Thoracic aorta (tissue), 2 donors: ENCODE data around the gene SPSB4. TPM values are rescaled to one million over a fixed set of nuclear protein-coding genes. Genes with fewer than 3 reads are reported as not detected.
"Not testable (repeated sequence)": the region's sequence is repeated elsewhere in the genome, so short reads cannot be mapped to it uniquely, and the experiment has no call there.

Experiments used
- ATAC-seq: fragments of 150-250 bp; one replicate; pipeline ENCODE4 v1.8.0; 2017; ENCODE audit warnings: low read depth; ENCODE audit not compliant: insufficient number of reproducible peaks, low FRiP score
- DNase-seq: peaks from one replicate; pipeline ENCODE4 v3.0.0-alpha.2; 2020; ENCODE audit warnings: low spot score
- H3K27ac ChIP-seq, 2 donors: fragments of 200-600 bp; sonication (generic); 1 replicate in 1 of 2; 2 replicates in 1 of 2; pipeline ENCODE4 v1.5.1; 2016; ENCODE audit warnings: mild to moderate bottlenecking in 2 of 2, moderate library complexity in 2 of 2
- H3K27me3 ChIP-seq: fragments of 200-600 bp; sonication (generic); replicated peaks from 2 replicates; pipeline ENCODE4 v1.6.0; 2016; ENCODE audit warnings: mild to moderate bottlenecking; ENCODE audit not compliant: insufficient read depth
- H3K36me3 ChIP-seq: fragments of 200-600 bp; sonication (generic); one replicate; pipeline ENCODE4 v1.5.1; 2016
- H3K4me1 ChIP-seq, 2 donors: fragments of 200-600 bp; sonication (generic); 1 replicate in 1 of 2; 2 replicates in 1 of 2; pipeline versions ENCODE4 v1.5.1 to v1.6.0; 2016; ENCODE audit warnings: low read depth in 2 of 2, mild to moderate bottlenecking in 1 of 2; ENCODE audit not compliant: control insufficient read depth in 1 of 2
- H3K4me3 ChIP-seq: fragments of 200-600 bp; sonication (generic); 2 replicates; pipeline ENCODE4 v1.5.1; 2016; ENCODE audit warnings: mild to moderate bottlenecking
- H3K9me3 ChIP-seq: fragments of 200-600 bp; sonication (generic); 2 replicates; pipeline ENCODE4 v1.5.1; 2016
- total RNA-seq, 2 donors: library from RNA; depleted of rRNA; stranded (reverse); fragments of >200 nt; gene quantifications; one replicate each; pipeline versions ENCODE4 v1.1.0 to v1.2.3, GENCODE V29; 2016
- TF ChIP-seq, protein P1 (sequence below): fragments of 200-600 bp; sonication (generic); IDR thresholded peaks from one replicate; pipeline ENCODE4 v1.5.1; 2019; ENCODE audit warnings: antibody characterized with exemption

Gene SPSB4
- total RNA-seq, 2 donors from 2014 or later = 0.41 to 1.1 TPM

DNA sequence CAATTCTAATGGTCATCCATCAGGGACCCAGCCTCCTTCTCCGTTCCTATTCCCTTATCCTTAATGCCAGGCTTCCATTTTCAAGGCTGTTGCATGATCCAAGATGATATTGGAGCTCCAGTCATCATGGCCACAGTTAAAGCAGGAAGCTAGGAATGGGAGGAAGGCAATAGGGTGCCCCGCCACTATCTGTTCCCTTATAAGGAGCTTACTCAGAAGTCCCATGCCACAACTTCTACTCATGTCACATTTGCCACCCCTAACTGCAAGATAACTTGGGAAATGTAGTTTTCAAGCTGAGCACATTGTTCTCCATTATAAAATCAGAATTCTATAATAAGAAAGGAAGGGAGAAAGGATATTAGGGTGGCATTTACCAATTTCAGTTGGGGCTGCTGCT, 38.6 kb upstream of the SPSB4 start:
- no peak overlapping the region for H3K4me3 ChIP-seq
- H3K27ac ChIP-seq = no peak overlapping the region
- H3K27me3 ChIP-seq = no peaks in the 10 kb centered on the region
- no peak for ATAC-seq
- H3K4me1 ChIP-seq = no peaks in the 10 kb centered on the region
- TF ChIP-seq, protein P1, sequence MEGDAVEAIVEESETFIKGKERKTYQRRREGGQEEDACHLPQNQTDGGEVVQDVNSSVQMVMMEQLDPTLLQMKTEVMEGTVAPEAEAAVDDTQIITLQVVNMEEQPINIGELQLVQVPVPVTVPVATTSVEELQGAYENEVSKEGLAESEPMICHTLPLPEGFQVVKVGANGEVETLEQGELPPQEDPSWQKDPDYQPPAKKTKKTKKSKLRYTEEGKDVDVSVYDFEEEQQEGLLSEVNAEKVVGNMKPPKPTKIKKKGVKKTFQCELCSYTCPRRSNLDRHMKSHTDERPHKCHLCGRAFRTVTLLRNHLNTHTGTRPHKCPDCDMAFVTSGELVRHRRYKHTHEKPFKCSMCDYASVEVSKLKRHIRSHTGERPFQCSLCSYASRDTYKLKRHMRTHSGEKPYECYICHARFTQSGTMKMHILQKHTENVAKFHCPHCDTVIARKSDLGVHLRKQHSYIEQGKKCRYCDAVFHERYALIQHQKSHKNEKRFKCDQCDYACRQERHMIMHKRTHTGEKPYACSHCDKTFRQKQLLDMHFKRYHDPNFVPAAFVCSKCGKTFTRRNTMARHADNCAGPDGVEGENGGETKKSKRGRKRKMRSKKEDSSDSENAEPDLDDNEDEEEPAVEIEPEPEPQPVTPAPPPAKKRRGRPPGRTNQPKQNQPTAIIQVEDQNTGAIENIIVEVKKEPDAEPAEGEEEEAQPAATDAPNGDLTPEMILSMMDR = no peak
- H3K9me3 ChIP-seq = no peaks in the 10 kb centered on the region
- H3K36me3 ChIP-seq = no peaks in the 10 kb centered on the region
- DNase-seq = no peak

DNA sequence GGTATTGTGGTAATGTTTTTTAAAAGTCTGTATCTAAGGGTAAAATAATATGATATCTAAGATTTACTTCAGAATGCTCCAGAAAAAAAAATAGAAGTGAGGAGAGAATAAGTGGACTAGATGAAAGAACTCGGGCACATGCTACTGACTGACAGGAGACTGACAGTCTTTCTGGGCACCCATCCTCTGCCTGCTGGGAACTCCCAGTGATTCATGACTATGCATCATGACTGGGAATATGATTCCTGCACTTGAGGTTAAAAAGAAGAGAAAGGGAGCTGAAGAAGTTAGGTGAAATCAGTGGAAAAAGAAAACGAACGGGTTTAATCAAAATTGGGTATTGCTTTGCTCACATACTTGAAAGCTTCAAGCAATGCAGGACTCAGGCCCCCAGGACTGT, 35.7 kb upstream of the SPSB4 start:
- Histone ChIP-seq H3K4me3 (no peak overlapping the region), H3K9me3 (no peaks in the 10 kb centered on the region), H3K4me1 (no peaks in the 10 kb centered on the region), H3K36me3 (no peaks in the 10 kb centered on the region), H3K27me3 (no peaks in the 10 kb centered on the region), H3K27ac (no peak overlapping the region)
- TF ChIP-seq, protein P1 = no peak
- ATAC-seq = no peak
- DNase-seq = no peak

DNA sequence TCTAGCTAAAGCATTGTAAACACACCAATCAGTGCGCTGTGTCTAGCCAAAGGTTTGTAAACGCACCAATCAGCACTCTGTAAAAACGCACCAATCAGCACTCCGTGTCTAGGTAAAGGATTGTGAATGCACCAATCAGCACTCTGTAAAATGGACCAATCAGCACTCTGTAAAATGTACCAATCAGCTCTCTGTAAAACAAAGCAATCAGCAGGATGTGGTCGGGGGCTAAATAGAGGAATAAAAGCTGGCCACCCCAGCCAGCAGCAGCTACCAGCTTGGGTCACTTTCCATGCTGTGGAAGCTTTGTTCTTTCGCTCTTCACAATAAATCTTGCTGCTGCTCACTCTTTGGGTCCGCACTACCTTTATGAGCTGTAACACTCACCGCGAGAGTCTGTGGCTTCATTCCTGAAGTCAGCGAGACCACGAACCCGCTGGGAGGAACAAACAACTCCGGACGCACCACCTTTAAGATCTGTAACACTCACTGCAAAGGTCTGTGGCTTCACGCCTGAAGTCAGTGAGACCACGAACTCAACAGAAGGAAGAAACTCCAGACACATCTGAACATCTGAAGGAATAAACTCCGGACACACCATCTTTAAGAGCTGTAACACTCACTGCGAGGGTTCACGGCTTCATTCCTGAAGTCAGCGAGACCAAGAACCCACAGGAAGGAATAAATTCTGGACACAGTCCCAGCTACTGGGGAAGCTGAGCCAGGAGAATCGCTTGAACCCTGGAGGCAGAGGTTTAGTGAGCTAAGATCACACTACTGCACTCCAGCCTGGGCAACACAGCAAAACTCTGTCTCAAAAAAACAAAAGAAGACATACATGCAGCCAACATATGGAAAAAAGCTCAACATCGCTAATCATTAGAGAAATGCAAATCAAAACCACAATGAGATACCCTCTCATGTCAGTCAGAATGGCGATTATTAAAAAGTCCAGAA, 33.5 kb upstream of the SPSB4 start:
- not testable (repeated sequence) for ATAC-seq, H3K27me3 ChIP-seq, H3K36me3 ChIP-seq, H3K4me1 ChIP-seq, H3K4me3 ChIP-seq, DNase-seq, H3K27ac ChIP-seq, H3K9me3 ChIP-seq

DNA sequence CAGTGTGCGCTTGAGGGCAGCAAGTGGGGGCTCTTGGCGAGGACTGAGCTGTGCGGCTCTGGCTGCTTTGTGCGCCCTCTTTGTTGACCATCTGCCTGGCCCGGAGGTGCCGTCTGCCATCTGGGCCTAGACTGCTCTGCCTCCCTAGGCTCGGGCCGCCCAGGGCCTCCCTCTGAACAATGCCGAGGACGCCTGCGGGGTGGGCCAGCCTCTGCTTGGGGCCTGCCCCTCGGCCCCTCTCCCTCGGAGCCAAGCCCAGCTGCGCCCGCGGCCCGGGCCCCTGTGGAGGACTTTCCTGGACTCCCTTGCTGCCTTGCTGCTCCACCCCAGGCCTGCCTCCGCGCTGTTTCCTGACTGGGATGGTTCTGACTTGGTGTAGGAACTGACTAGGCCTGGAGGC, 31.9 kb upstream of the SPSB4 start:
- Histone ChIP-seq H3K4me3 (no peak overlapping the region), H3K27me3 (no peaks in the 10 kb centered on the region), H3K27ac (no peak overlapping the region), H3K9me3 (no peaks in the 10 kb centered on the region), H3K36me3 (no peaks in the 10 kb centered on the region), H3K4me1 (no peaks in the 10 kb centered on the region)
- ATAC-seq (no peak), DNase-seq (no peak)
- TF ChIP-seq, protein P1 = no peak

DNA sequence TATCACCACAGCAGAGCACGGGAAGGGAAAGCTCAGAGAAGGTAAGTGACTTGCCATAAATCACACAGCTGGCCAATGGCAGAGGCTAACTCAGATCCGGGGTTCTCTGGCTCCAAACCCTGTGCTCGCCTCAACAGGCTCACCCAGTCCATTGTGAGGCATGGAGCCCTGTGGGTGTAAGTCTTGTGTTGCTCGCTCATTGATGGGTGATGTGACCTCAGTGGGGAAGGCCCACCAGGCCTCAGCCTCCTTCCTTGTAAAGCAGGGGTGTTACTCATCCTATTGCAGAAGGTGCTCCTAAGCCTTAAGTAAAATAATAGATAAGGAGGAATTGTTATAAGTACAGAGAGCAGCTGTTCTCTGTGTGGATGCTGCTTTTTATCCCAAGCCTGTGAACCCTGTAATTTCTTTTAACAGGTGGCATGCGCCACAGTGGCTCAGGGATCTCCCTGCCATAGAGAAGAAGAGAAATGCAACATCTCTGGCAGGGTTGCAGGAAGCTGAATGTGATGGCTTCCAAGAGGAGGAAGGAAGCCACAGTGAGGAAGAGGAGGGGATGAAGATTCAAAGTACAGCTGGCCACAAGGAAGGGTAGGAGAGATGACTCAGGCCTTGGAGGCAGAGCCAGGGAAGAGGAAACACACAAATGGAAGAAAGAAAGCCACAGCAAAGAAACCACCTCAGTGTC, 30.9 kb upstream of the SPSB4 start:
- TF ChIP-seq, protein P1 = no peak
- no peaks in the 10 kb centered on the region for H3K4me1 ChIP-seq
- no peaks in the 10 kb centered on the region for H3K27me3 ChIP-seq
- DNase-seq = no peak
- H3K36me3 ChIP-seq = no peaks in the 10 kb centered on the region
- no peak overlapping the region for H3K27ac ChIP-seq
- no peak overlapping the region for H3K4me3 ChIP-seq
- H3K9me3 ChIP-seq = no peaks in the 10 kb centered on the region
- no peak for ATAC-seq
